ENCODE measurements around the gene THSD4. TPM values are rescaled to one million over a fixed set of nuclear protein-coding genes. Genes with fewer than 3 reads are reported as not detected.

THSD4 gene
- total and polyA plus RNA-seq, 2 of the 4 experiments (the other 2 are of a cell fraction), result 25.5 to 31.1 TPM

GRCh38 chr15:71364117-71364584, 248.9 kb downstream of the THSD4 start (continued):
- no peak for TF ChIP-seq MXI1 (IDR thresholded peaks at IDR 0.05; ENCODE audit: borderline replicate concordance, low read depth, low read length)
- no peak for TF ChIP-seq MAZ (IDR thresholded peaks at IDR 0.05; ENCODE audit: borderline replicate concordance, low read depth, low read length)
- TF ChIP-seq MAFK (IDR thresholded peaks at IDR 0.05; ENCODE audit: low read depth, low read length), result no peak
- TF ChIP-seq RCOR1 (IDR thresholded peaks at IDR 0.05; ENCODE audit: insufficient replicate concordance, low read length), result no peak

GRCh38 chr15:71366522-71366921, 251.3 kb downstream of the THSD4 start:
- dilution Hi-C loops (cut with HindIII; ENCODE audit: low sequenced_read_pairs, unreplicated experiment) (no loop called here), intact Hi-C loops (cut with micrococcal nuclease) (no loop called here), in situ Hi-C loops (cut with MboI; ENCODE audit: low sequenced_read_pairs) (no loop called here)
- Histone ChIP-seq H2AK9ac (replicated peaks; ENCODE audit: low read depth, low read length, poor library complexity) (no peak overlapping the region), H3K9me1 (ENCODE audit: insufficient read depth, low read length) (no peaks in the 10 kb centered on the region), H3K9me3 (ENCODE audit: control insufficient read depth, insufficient read depth, low read length) (no peaks in the 10 kb centered on the region), H3K4me2 (ENCODE audit: low read depth, low read length) (no peak overlapping the region), H4K8ac (ENCODE audit: low read depth in 2 of 2, low read length in 2 of 2) (no peak overlapping the region), H3K18ac (ENCODE audit: low read depth, low read length) (no peak overlapping the region), H3K14ac (replicated peaks; ENCODE audit: low read depth, low read length) (no peak overlapping the region), H3K27ac (ENCODE audit: insufficient read depth, low read length) (no peak overlapping the region), H3K9ac (ENCODE audit: low read depth, low read length) (no peak overlapping the region), H3K56ac (ENCODE audit: extremely low read depth, insufficient read depth, low read length) (no peak overlapping the region), H3K27me3 (ENCODE audit: control insufficient read depth, insufficient read depth, low read length) (no peaks in the 10 kb centered on the region), H2AK5ac (ENCODE audit: low read depth, low read length) (no peak overlapping the region), H3K4ac (ENCODE audit: low read depth, low read length) (no peak overlapping the region), H3K79me1 (ENCODE audit: low read depth in 1 of 2, low read length in 2 of 2) (no peaks in the 10 kb centered on the region), H4K91ac (ENCODE audit: insufficient read depth, low read depth, low read length) (no peak overlapping the region), H2AFZ (replicated peaks; ENCODE audit: low read length, poor library complexity) (no peak overlapping the region), H4K5ac (ENCODE audit: low read depth, low read length) (no peak overlapping the region), H3K36me3 (ENCODE audit: control insufficient read depth, insufficient read depth, low read length) (peaks cover 3% of the 10 kb centered on the region; the same call in 1 of the 2 replicates), H2BK5ac (ENCODE audit: low read depth, low read length, poor library complexity, severe bottlenecking) (no peak overlapping the region), H3K4me1 (ENCODE audit: control insufficient read depth, insufficient read depth, low read length) (0 out of 2 replicates have a peak, but pooled peaks cover 2% of the 10 kb centered on the region), H2BK120ac (ENCODE audit: low read depth, low read length) (no peak overlapping the region), H3K23ac (ENCODE audit: low read depth, low read length) (no peak overlapping the region), H2BK20ac (ENCODE audit: low read depth, low read length) (no peak overlapping the region), H3K4me3 (ENCODE audit: insufficient read depth, low read depth, low read length) (no peak overlapping the region), H4K20me1 (ENCODE audit: insufficient read depth, low read length) (no peaks in the 10 kb centered on the region), H2BK15ac (ENCODE audit: low read depth, low read length) (peak overlapping the region; percentile 40; the same call in 1 of the 3 replicates)
- 100% methylated on average over 1 of the region's 4 CpGs; no CpG with 5 or more reads in 1 of the 2 experiments for WGBS, 2 experiments (ENCODE audit: extremely low coverage in 2 of 2, insufficient read length in 1 of 2)
- TF ChIP-seq CEBPB (IDR thresholded peaks at IDR 0.05; ENCODE audit: low read depth, low read length) (no peak), RCOR1 (IDR thresholded peaks at IDR 0.05; ENCODE audit: insufficient replicate concordance, low read length) (no peak), POLR2A (IDR thresholded peaks at IDR 0.05; ENCODE audit: low read depth, low read length) (no peak), BHLHE40 (IDR thresholded peaks at IDR 0.05; ENCODE audit: low read depth, low read length) (no peak), RFX5 (IDR thresholded peaks at IDR 0.05; ENCODE audit: low read depth, low read length) (no peak), MAZ (IDR thresholded peaks at IDR 0.05; ENCODE audit: borderline replicate concordance, low read depth, low read length) (no peak), FOS (IDR thresholded peaks at IDR 0.05; ENCODE audit: low read depth, low read length) (no peak), MXI1 (IDR thresholded peaks at IDR 0.05; ENCODE audit: borderline replicate concordance, low read depth, low read length) (no peak), USF2 (IDR thresholded peaks at IDR 0.05; ENCODE audit: low read depth, low read length) (no peak), NFE2L2 (IDR thresholded peaks at IDR 0.05; ENCODE audit: low read depth, low read length) (no peak)
- DNase-seq (no peak), ATAC-seq (ENCODE audit: low read depth) (no peak)
- no TSS peak for BruUV-seq (replicated peaks)
- ChIA-PET POLR2A (ENCODE audit: unreplicated experiment) (no interaction called here), CTCF (no interaction called here)

Data from IMR-90 (cell line).